GM12878 (cell line): Measurements from ENCODE around the gene RNF220. TPM values are rescaled to one million over a fixed set of nuclear protein-coding genes. Genes with fewer than 3 reads are reported as not detected.

Experiments used
- ATAC-seq: fragments of 200-7000 bp; cut with Tn5 transposase; 3 replicates; pipeline ENCODE4 v1.9.1; 2020; ENCODE audit warnings: mild to moderate bottlenecking, moderate library complexity
- BruUV-seq: library from RNA; stranded (reverse); fragments of 400-500 nt; replicated peaks from 2 replicates; lab custom pipeline; 2021; lab: Mats Ljungman, UMichigan
- CTCF ChIA-PET: fragments of 300-600 bp; sonication (Branson Sonifier 250); formaldehyde crosslinking; extraction: SDS; loops from one replicate; lab custom pipeline; 2021; ENCODE audit warnings: inconsistent platforms; lab: Yijun Ruan, JAX
- POLR2A ChIA-PET: fragments of 350-600 bp; formaldehyde crosslinking; extraction: SDS; loops from one replicate; lab custom pipeline; 2021; ENCODE audit warnings: inconsistent platforms; lab: Charles Lee
- RAD21 ChIA-PET: fragments of 300-600 bp; sonication (Branson Sonifier 250); formaldehyde crosslinking; loops from one replicate; lab custom pipeline; 2023; ENCODE audit warnings: antibody characterized with exemption; ENCODE audit not compliant: unreplicated experiment; lab: Charles Lee
- SMC1A ChIA-PET: fragments of 300-600 bp; sonication (Branson Sonifier 250); formaldehyde crosslinking; loops from one replicate; lab custom pipeline; 2023; ENCODE audit not compliant: unreplicated experiment, uncharacterized antibody; lab: Charles Lee
- DNase-seq: peaks from one replicate; pipeline ENCODE4 v3.0.0-alpha.2; 2011; ENCODE audit warnings: low read depth, low spot score
- FAIRE-seq: peaks from 3 replicates; lab custom pipeline; 2011; peaks lifted over from hg19 to GRCh38; lab: Jason Lieb, UNC
- H2AFZ ChIP-seq: 2 replicates; pipeline ENCODE4 v1.6.0; 2011; ENCODE audit warnings: low read depth, low read length, control low read depth; ENCODE audit not compliant: control insufficient read depth
- H3K27ac ChIP-seq: 2 replicates; pipeline ENCODE4 v1.5.1; 2011; ENCODE audit warnings: control low read depth; ENCODE audit not compliant: control insufficient read depth, insufficient read depth
- H3K27me3 ChIP-seq, 2 experiments: replicated peaks in 1 of 2; 2 replicates each; pipeline versions ENCODE4 v1.6.0 to v1.6.1; 2011; ENCODE audit warnings: low read length in 1 of 2; ENCODE audit not compliant: control insufficient read depth in 2 of 2, insufficient read depth in 2 of 2
- H3K36me3 ChIP-seq, 2 experiments: 2 replicates each; pipeline ENCODE4 v1.5.1; 2011; ENCODE audit warnings: low read length in 1 of 2; ENCODE audit not compliant: control insufficient read depth in 2 of 2, insufficient read depth in 2 of 2
- H3K4me1 ChIP-seq: 2 replicates; pipeline ENCODE4 v1.6.1; 2011; ENCODE audit warnings: mild to moderate bottlenecking, low read length, moderate library complexity, mixed read lengths; ENCODE audit not compliant: control insufficient read depth, insufficient read depth
- H3K4me2 ChIP-seq: 2 replicates; pipeline ENCODE4 v1.6.0; 2011; ENCODE audit warnings: control low read depth; ENCODE audit not compliant: control insufficient read depth, insufficient read depth
- H3K4me3 ChIP-seq: fragments of 200-600 bp; sonication (generic); 2 replicates; pipeline ENCODE4 v1.5.1; 2016
- H3K79me2 ChIP-seq: 2 replicates; pipeline ENCODE4 v1.6.0; 2011; ENCODE audit warnings: low read length; ENCODE audit not compliant: control insufficient read depth, insufficient read depth
- H3K9ac ChIP-seq: 2 replicates; pipeline ENCODE4 v1.8.0; 2011; ENCODE audit warnings: low read length, control low read depth, mixed read lengths; ENCODE audit not compliant: control insufficient read depth, insufficient read depth
- H3K9me3 ChIP-seq: replicated peaks from 3 replicates; pipeline ENCODE4 v1.5.1; 2011; ENCODE audit warnings: mild to moderate bottlenecking, low read length; ENCODE audit not compliant: control insufficient read depth, insufficient read depth
- H4K20me1 ChIP-seq: 2 replicates; pipeline ENCODE4 v1.6.0; 2011; ENCODE audit not compliant: control insufficient read depth, insufficient read depth
- BHLHE40 ChIP-seq, 2 experiments: fragments of 450-650 bp in 1 of 2; IDR thresholded peaks; 2 replicates each; pipeline ENCODE4 v1.6.1; 2011 to 2017; ENCODE audit warnings: low read depth in 2 of 2, borderline replicate concordance in 1 of 2, improper control_type of control experiment in 1 of 2, low read length in 1 of 2, mild to moderate bottlenecking in 1 of 2
- CEBPZ ChIP-seq: fragments of 150-350 bp; IDR thresholded peaks from 2 replicates; pipeline ENCODE4 v1.6.1; 2016; ENCODE audit warnings: low read depth, low read length
- CREB1 ChIP-seq: IDR thresholded peaks from 2 replicates; pipeline ENCODE4 v1.6.1; 2012; ENCODE audit warnings: low read depth, mild to moderate bottlenecking, inconsistent platforms
- DPF2 ChIP-seq: fragments of 450-650 bp; IDR thresholded peaks from 2 replicates; pipeline ENCODE4 v1.6.1; 2017; ENCODE audit warnings: mild to moderate bottlenecking
- EED ChIP-seq: sonication (generic); IDR thresholded peaks from 2 replicates; pipeline ENCODE4 v1.6.1; 2016; ENCODE audit warnings: antibody characterized with exemption, low read depth
- IKZF1 ChIP-seq: fragments of 450-650 bp; conservative IDR thresholded peaks from 2 replicates; pipeline ENCODE4 v1.6.1; 2017; ENCODE audit warnings: antibody characterized with exemption, mild to moderate bottlenecking
- KLF5 ChIP-seq: fragments of 450-650 bp; IDR thresholded peaks from 2 replicates; pipeline ENCODE4 v1.6.1; 2014; ENCODE audit warnings: mild to moderate bottlenecking; ENCODE audit not compliant: partially characterized antibody
- NFYB ChIP-seq: IDR thresholded peaks from 2 replicates; pipeline ENCODE4 v1.6.1; 2011; ENCODE audit warnings: low read depth, mild to moderate bottlenecking, low read length, improper control_type of control experiment, moderate library complexity; ENCODE audit not compliant: insufficient read depth
- POLR2A ChIP-seq: IDR thresholded peaks from 2 replicates; pipeline ENCODE4 v1.6.1; 2011; ENCODE audit warnings: low read depth, mild to moderate bottlenecking, low read length
- RBBP5 ChIP-seq: fragments of 200-600 bp; sonication (generic); conservative IDR thresholded peaks from 2 replicates; pipeline ENCODE4 v1.6.1; 2016
- SKIL ChIP-seq: fragments of 450-650 bp; IDR thresholded peaks from 2 replicates; pipeline ENCODE4 v1.6.1; 2017; ENCODE audit warnings: mild to moderate bottlenecking, low read depth, inconsistent platforms; ENCODE audit not compliant: poor library complexity, severe bottlenecking
- SMAD5 ChIP-seq: IDR thresholded peaks from 2 replicates; pipeline ENCODE4 v1.6.1; 2016; ENCODE audit warnings: antibody characterized with exemption, low read depth
- TCF3 ChIP-seq: IDR thresholded peaks from 2 replicates; pipeline ENCODE4 v1.6.1; 2012; ENCODE audit warnings: low read depth, mild to moderate bottlenecking, low read length, borderline replicate concordance; ENCODE audit not compliant: insufficient read depth
- ZNF217 ChIP-seq: fragments of 450-650 bp; IDR thresholded peaks from 2 replicates; pipeline ENCODE4 v1.6.1; 2017; ENCODE audit warnings: antibody characterized with exemption, mild to moderate bottlenecking
- WGBS: methylation state at CpG from one replicate; pipeline ENCODE4 v1.1.6; 2016; ENCODE audit warnings: low lambda C conversion rate; ENCODE audit not compliant: insufficient replicate concordance, insufficient coverage; ENCODE audit errors: missing lambda C conversion rate; 5-methylcytosine and 5-hydroxymethylcytosine counted together
- in situ Hi-C: fragments of 300-500 bp; cut with MboI; formaldehyde crosslinking; loops from 9 replicates; pipeline ENCODE4 v1.14.3; 2018; ENCODE audit warnings: mixed read lengths
- intact Hi-C: fragments of 100-400 bp; cut with micrococcal nuclease; formaldehyde crosslinking; loops from one replicate; pipeline ENCODE4 v1.14.2; 2022; ENCODE audit not compliant: unreplicated experiment
- polyA plus RNA-seq, 11 experiments: library from polyadenylated mRNA; depleted of rRNA in 4 of 11; unstranded in 6 of 11; stranded (reverse) in 5 of 11; fragments of >200 nt; fragmentation: Nextera tagmentation in 4 of 11; fragmentation: Illumina TruSeq in 1 of 11; extraction: Ambion mirVana in 4 of 11; extraction: Trizol in 1 of 11; gene quantifications; 1 replicate in 1 of 11; 2 replicates in 10 of 11; pipeline versions ENCODE4 v1.2.1 to v1.2.3, GENCODE V29; 2011 to 2016; ENCODE audit warnings: inconsistent platforms in 2 of 11, missing spikeins in 2 of 11, low read depth in 1 of 11
- total RNA-seq, 4 experiments: library from RNA; depleted of rRNA in 3 of 4; stranded (reverse); fragments of >200 nt in 3 of 4; fragmentation: Illumina TruSeq in 1 of 4; extraction: Trizol in 1 of 4; gene quantifications; 2 replicates each; pipeline versions ENCODE4 v1.2.1 to v1.2.3, GENCODE V29; 2013 to 2021
- TF ChIP-seq, protein P1 (sequence below): fragments of 450-650 bp; IDR thresholded peaks from 2 replicates; pipeline ENCODE4 v1.6.1; 2017; ENCODE audit warnings: antibody characterized with exemption, mild to moderate bottlenecking, moderate library complexity
- TF ChIP-seq, protein P2 (sequence below): fragments of 450-650 bp; conservative IDR thresholded peaks from 2 replicates; pipeline ENCODE4 v1.6.1; 2017; ENCODE audit warnings: mild to moderate bottlenecking, moderate library complexity

RNF220 gene
- total and polyA plus RNA-seq, 10 of the 15 experiments (the other 5 are each of a cell fraction or from before 2014, with no cell fraction given) = 4.6 to 84.1 (median 53.7) TPM

DNA sequence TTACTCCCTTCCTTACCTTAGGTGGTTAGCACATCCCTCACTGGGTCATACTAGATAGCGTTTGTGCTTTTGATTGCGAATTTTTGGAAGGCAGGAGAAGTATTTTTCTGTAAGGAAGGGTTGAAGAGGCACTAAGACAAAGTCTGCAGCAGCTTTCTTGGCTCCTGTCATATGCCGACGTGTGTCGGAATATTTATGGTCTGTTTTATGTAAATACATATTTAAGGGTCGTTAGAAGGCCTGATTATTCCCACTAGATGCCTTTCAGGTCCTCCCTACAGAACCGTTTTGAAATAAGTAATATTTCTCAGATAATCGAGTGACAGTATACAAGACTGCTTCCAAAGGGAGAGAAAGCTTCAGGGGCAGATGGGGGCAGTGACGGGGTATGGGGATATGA lies 10.0 kb downstream of the RNF220 start:
- TF ChIP-seq DPF2 (no peak), ZNF217 (no peak), RBBP5 (no peak), CREB1 (no peak), POLR2A (no peak), KLF5 (no peak), SKIL (no peak), CEBPZ (no peak), IKZF1 (no peak), TCF3 (no peak), NFYB (no peak), EED (no peak), SMAD5 (no peak), BHLHE40 (IDR thresholded peaks at IDR 0.05; ENCODE audit: borderline replicate concordance in 1 of 2, low read depth in 2 of 2, low read length in 1 of 2) (no peak)
- TF ChIP-seq, protein P1, sequence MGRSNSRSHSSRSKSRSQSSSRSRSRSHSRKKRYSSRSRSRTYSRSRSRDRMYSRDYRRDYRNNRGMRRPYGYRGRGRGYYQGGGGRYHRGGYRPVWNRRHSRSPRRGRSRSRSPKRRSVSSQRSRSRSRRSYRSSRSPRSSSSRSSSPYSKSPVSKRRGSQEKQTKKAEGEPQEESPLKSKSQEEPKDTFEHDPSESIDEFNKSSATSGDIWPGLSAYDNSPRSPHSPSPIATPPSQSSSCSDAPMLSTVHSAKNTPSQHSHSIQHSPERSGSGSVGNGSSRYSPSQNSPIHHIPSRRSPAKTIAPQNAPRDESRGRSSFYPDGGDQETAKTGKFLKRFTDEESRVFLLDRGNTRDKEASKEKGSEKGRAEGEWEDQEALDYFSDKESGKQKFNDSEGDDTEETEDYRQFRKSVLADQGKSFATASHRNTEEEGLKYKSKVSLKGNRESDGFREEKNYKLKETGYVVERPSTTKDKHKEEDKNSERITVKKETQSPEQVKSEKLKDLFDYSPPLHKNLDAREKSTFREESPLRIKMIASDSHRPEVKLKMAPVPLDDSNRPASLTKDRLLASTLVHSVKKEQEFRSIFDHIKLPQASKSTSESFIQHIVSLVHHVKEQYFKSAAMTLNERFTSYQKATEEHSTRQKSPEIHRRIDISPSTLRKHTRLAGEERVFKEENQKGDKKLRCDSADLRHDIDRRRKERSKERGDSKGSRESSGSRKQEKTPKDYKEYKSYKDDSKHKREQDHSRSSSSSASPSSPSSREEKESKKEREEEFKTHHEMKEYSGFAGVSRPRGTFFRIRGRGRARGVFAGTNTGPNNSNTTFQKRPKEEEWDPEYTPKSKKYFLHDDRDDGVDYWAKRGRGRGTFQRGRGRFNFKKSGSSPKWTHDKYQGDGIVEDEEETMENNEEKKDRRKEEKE = no peak
- TF ChIP-seq, protein P2, sequence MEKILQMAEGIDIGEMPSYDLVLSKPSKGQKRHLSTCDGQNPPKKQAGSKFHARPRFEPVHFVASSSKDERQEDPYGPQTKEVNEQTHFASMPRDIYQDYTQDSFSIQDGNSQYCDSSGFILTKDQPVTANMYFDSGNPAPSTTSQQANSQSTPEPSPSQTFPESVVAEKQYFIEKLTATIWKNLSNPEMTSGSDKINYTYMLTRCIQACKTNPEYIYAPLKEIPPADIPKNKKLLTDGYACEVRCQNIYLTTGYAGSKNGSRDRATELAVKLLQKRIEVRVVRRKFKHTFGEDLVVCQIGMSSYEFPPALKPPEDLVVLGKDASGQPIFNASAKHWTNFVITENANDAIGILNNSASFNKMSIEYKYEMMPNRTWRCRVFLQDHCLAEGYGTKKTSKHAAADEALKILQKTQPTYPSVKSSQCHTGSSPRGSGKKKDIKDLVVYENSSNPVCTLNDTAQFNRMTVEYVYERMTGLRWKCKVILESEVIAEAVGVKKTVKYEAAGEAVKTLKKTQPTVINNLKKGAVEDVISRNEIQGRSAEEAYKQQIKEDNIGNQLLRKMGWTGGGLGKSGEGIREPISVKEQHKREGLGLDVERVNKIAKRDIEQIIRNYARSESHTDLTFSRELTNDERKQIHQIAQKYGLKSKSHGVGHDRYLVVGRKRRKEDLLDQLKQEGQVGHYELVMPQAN = no peak
- Histone ChIP-seq H3K36me3 (no peaks in the 10 kb centered on the region), H4K20me1 (no peaks in the 10 kb centered on the region; the same call in 1 of the 2 replicates), H3K4me1 (no peaks in the 10 kb centered on the region), H3K27me3 (peaks cover 16 to 32% of the 10 kb centered on the region in 2 experiments), H2AFZ (no peak overlapping the region), H3K27ac (no peak overlapping the region), H3K9ac (no peak overlapping the region), H3K79me2 (no peaks in the 10 kb centered on the region), H3K9me3 (no peaks in the 10 kb centered on the region), H3K4me3 (no peak overlapping the region), H3K4me2 (no peak overlapping the region)
- 31% methylated on average over 9 of the region's 9 CpGs for WGBS
- FAIRE-seq = no peak
- no peak for DNase-seq
- RAD21 ChIA-PET = no interaction called here
- CTCF ChIA-PET = no interaction called here
- in situ Hi-C loops = no loop called here
- POLR2A ChIA-PET = no interaction called here
- intact Hi-C loops = no loop called here
- SMC1A ChIA-PET = no interaction called here
- ATAC-seq = no peak
- BruUV-seq = no TSS peak
